HG02938 (cell line): ENCODE measurements around the gene CRABP1.
"Not testable (repeated sequence)": the region's sequence is repeated elsewhere in the genome, so short reads cannot be mapped to it uniquely, and the experiment has no call there.

ENCODE experiments used
- ATAC-seq: cut with Tn5 transposase; IDR thresholded peaks from one replicate; pipeline ENCODE4 v1.9.1; 2021; ENCODE audit warnings: mild to moderate bottlenecking, moderate library complexity; ENCODE audit not compliant: unreplicated experiment

CRABP1 gene

DNA sequence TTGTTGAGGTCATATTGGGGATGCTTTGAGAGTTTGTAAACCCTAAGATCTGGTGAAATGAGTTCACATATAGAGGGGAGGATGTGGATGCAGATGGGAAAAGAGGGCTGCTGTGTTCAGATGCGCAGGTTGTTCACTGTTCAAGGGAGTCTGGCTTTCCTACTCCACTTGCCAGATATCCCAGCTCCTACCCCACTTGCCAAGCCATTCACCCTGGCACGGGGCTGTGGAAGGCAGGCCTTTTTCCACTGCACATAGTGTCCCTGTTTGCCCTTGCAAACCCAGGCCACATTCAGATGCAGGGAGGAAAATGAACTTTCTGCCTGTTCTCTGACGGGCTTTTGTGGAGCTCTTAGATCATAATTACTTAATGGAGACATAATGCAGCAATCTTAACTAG lies 29.0 kb downstream of the CRABP1 start:
- no peak for ATAC-seq

DNA sequence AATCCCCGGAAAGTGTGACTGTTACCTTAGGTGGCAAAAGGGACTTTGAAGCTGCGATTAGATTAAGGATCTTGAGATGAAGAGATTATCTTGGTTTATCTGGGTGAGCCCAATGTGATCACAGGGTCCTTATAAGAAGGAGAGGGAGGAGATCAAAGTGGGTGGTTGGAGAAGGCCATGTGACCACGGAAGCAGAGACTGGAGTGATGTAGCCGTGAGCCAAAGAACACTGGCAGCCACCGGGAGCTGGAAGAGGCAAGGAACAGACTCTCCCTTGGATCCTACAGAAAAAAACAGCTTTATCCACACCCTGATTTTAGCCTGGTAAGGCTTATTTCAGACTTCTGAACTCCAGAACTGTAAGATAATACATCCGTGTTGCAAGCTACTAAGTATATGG lies 29.9 kb downstream of the CRABP1 start:
- ATAC-seq, result no peak

DNA sequence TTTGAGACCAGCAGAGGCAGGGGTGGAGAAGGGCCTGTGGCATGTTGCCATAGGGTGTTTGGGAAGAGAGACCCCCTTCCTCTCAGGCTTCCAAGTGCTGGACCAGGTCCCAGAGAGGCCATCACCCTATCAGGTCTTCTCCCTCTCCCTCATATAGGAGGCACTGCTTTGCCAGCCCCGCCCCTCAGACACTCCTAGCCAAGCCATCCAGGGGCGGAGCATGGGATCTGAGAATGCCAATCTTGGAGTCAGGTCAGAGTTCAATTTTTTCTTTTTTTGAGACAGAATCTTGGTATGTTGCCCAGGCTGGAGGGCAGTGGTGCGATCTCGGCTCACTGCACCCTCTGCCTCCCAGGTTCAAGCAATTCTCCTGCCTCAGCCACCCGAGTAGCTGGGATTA lies 32.7 kb downstream of the CRABP1 start:
- no peak for ATAC-seq

DNA sequence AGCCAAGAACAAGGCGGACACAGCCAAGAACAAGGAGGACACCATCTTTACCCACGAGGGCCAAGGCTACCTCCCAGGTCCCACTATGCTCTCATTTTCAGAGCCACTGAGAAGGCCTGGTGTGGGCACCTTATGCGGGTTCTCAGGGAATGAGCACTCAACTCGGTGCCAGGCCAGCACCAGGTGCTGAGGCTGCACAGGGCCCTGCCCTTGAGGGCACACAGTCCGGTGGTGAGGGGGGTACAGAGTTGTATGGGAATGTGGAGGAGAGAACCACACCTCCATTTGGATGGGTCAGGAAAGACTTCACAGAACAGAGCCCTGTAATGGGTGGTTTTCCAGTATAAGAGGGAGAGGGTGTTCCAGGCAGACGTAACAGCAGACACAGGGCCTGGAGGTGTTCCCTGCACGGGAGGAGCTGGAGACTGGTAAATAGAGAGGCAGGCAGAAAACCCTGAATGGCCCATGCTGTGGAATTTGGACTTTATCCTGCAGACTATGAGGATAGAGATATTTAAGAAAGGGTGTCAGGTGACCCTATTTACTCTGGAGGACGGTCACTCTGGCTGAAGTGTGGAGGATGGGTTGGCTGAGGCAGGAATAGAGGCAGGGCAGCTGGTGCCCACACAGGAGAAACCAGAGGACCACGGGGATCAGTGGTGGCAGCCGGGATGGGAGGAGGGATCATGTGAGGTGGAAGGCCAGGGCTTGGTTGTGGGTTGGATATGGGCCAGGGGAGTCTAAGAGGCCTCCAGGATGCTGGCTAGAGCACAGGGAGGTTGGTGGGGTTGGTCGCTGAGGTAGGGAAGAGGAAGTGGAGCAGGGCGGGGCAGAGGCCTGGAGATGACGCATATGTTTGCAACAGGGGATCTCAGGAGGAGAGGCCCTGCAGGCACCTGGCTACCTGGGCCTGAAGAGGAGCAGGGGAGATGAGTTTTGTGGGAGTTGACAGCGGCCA lies 34.6 kb downstream of the CRABP1 start:
- ATAC-seq, result no peak

DNA sequence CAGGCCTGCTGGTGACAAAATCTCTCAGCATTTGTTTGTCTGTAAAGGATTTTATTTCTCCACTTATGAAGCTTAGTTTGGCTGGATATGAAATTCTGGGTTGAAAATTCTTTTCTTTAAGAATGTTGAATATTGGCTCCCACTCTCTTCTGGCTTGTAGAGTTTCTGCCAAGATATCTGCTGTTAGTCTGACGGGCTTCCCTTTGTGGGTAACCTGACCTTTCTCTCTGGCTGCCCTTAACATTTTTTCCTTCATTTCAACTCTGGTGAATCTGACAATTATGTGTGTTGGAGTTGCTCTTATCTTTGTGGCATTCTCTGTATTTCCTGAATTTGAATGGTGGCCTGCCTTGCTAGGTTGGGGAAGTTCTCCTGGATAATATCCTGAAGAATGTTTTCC lies 40.0 kb downstream of the CRABP1 start:
- ATAC-seq, result not testable (repeated sequence)

DNA sequence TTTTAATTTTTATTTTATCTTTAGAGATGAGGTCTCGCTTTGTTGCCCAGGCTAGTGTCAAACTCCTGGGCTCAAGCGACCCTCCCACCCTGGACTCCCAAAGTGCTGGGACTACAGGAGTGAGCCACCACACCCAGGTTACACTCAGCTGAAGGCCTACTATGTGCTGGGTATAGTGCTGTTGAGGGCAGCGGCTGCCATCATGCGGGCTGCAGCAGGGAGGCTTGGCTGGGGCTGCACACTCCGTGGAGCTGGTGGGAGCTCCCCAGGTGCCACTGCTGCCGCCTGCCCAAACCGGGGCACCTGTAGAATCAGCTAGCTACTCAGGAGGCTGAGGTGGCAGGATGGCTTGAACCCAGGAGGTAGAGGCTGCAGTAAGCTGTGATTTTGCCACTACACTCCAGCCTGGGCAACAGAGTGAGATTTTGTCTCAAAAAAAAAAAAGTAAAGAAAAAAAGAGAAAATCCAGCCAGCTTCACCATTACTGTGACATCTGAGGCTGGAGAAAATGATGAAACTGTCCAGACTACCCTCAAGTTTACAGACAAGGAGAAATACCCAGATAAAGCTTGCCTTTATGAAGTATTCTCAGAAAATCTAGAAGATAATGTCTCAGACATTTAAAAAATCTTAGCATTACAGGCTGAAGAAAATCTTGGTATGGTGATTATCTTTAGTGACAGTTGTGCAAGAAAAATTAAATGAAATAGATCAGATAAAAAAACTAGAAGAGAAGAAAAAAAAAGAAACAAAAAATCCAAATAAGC lies 42.1 kb downstream of the CRABP1 start:
- ATAC-seq, result no peak

DNA sequence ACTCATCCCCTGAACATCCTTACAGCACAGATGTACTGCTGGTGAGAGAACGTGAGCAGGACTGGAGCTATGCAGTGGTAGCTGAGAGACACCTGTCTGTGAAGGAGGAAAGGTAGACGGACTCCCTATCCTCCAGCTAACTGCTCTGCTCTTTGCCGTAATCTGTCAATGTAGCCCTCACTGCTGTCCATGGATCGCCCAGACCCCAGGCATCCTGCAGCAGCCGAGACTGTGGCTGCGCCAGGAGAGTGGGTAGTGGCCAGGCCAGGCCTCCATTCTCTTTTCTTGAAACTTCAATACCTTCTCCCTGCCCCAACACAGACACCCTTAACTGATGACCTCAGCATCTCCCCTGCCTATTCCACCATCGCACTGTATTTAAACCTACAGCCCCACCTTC lies 44.5 kb downstream of the CRABP1 start:
- no peak for ATAC-seq

DNA sequence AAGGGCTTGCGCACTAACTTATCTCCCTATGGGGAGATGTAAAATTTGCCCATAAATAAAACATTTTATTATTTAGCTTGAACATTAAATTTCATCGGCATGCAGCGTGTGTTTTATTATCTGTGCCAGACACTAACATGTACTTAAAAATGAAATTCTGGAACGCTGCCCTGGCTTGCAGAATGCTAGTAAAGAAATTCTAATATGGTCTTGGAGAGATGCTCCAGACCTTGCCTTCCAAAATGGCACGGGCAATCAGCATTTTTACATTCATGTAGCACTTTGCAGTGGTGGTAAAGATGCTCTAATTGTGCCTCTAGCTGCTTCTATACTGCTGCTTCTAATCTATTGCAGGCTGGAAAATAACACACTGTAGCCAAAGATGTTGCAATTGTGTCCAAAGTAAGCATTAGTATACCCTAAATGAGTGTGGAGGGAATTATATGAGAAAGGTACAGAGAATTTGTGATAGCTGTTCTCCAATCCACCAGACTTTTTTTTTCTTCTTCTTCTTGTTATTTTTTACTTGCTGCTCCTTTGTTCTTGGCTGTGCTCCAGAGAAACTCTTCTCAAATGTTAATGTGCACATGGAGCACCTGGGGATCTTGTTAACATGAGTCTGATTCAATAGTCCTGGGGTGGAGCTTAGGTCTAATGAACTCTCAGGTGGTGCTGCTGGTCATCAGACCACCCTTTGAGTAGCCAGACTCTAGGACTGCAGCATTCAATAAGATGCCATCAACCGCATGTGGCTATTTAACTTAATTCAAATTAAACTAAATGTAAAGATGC lies 47.3 kb downstream of the CRABP1 start:
- ATAC-seq, result no peak

DNA sequence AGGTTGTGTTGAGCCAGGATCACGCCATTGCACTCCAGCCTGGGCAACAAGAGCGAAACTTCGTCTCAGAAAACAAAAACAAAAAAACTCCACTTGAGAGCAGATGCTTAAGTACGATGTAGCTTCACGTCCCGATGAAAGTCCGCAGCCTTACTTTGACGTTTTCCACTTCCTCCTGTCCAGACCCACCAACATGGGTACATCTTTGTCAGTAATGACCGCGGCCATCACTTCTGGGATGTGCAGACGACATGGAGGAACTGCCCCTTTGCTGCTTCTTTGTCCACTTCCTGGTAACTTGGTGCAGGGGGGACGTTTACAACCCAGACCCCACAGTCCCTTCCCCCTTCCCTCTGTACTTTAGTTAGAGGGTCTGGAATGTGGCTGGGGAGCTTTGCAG lies 48.7 kb downstream of the CRABP1 start:
- no peak for ATAC-seq

DNA sequence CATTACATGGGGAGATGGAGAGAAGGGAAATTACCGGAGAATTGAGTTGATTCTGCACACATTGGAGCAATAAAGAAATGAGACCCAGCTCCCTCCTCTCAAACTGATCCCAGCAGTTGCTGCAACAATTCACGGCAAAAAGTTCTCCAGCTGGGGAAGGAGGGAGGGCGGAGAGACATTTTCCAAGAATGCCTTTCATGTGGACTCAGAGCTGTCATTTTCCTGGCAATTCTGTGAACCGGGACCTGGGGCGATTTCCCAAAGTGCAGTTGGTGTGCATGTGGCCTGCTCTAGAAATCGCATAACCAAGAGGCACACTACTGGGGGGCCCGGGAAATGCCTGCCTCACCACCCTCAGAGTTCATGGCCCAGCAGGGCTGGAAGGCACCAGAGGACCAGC lies 49.2 kb downstream of the CRABP1 start:
- no peak for ATAC-seq

DNA sequence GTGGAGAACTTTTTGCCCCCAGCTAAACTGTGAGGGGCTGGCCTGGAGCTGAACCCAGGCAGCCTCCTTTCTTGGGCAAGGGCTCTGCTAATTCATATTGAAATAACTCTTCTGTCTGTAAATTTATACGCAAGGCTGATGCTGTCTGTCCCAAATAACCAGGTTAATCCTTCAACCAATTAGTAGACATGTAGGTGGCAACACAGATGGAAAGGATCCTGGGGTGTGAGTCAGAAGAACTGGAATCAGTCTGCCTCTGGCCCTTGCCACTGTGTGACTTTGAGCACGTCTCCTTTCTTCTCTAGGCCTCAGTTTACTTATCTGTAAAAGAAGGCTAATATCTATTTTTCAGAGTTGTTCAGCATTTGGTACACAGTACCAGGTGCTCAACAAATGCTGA lies 49.6 kb downstream of the CRABP1 start:
- no peak for ATAC-seq

DNA sequence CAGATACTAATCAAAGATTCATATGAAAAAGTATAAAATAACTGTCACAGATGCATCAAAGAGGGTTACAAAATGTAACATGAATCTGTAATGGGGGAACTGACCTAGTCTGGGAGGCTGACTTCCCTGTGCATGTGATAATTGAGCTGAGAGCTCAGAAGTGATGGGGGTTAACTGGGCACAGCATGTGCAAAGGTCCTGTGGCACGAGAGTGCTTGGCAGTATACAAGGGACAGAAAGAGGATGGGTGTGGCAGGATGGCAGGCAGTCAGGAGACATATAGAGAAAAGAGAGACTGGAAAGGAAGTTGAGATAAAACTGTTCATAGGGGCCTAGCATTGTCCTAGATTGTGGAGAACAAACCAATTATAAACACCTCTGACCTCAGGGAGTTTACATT lies 50.1 kb downstream of the CRABP1 start:
- ATAC-seq, result no peak

DNA sequence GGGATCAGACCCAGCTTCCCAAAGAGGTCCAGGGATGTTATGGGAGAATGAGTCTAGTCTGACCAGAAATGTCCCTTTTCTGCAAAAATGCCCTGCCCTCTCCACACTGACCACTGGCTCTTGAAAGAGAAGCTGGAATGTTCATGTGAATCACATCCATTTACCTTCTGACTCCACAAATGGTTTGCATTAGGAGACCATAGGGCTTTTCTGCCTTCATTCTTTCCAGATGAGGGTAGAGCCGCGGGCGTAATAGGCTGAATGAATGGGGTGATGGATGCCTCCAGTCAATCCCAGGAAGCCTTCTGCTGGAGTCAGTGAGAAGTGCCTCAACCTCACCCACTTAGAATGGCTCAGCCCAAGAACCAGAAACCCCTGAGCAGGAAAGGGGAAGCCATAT lies 50.7 kb downstream of the CRABP1 start:
- ATAC-seq, result no peak

DNA sequence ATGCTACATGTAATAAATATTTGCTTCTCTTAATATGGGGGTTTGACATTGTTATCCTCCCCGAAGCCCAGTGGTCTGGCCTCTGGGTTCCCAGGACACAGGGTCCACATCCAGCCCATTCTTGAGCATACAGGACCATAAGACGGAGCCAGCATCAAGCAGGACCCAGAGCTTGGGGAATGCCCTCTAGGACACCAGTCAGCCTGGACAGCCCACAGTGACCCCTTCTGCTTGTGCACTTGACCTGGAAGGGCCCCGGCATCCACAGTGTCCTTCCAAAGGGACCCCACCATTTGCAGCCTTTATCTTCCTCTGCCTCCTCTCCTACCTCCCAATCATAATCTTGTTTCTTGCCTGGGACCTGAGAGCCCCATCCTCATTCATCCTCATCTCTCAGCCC lies 51.6 kb downstream of the CRABP1 start:
- ATAC-seq, result no peak

DNA sequence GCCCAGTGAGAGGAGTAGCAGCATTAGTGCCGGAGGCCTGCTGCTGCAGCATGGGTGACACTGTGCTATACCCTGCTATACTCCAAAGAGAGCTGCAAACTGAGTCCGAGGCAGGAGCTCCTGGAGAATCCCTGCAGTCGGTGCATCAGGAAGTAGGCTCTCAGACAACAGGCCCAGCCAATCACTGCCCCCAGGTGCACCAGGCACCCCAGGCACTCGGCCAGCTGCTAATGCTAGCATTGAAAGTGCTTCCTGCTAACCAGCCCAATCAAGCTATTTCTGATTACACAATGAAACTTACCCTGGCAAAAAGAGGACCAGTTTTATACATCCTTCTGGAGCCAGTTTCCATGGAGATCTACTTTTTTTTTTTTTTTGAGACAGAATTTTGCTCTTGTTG lies 52.3 kb downstream of the CRABP1 start:
- ATAC-seq, result no peak

DNA sequence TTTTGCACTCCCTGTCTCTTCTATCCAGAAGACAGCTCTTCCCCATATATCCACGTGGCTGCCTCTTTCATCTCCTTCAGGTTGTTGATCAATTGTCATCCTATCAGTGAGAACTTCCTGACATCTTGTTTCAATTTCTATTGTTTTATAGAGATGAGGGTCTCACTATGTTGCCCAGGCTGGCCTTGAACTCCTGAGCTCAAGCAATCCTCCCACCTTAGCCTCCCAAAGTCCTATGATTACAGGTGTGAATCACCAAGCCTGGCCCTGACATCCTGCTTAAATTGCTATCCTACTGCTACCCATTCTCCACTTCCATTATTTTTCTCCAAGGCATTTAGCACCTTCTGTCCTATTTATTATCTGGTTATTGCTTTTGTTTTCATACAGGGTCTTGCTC lies 53.0 kb downstream of the CRABP1 start:
- ATAC-seq, result no peak

DNA sequence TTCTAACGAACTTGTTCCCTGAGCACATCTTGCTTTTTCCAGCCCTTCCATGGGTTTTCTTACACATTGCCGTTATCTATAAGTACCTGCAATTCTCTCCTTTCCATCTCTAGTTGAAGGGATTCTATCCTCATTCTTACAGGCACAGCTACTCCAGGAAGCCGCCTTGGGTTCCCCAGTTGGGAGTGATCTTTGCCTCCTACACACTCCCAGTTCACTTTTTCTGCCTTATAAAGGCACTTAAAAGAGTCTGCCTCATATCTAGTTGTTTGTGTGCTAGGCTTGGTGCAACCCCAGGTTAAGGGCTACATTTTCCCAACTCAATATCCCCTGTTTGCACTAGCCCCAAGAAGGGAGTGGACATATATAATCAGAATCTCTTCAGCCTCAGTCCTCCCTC lies 53.9 kb downstream of the CRABP1 start:
- no peak for ATAC-seq

DNA sequence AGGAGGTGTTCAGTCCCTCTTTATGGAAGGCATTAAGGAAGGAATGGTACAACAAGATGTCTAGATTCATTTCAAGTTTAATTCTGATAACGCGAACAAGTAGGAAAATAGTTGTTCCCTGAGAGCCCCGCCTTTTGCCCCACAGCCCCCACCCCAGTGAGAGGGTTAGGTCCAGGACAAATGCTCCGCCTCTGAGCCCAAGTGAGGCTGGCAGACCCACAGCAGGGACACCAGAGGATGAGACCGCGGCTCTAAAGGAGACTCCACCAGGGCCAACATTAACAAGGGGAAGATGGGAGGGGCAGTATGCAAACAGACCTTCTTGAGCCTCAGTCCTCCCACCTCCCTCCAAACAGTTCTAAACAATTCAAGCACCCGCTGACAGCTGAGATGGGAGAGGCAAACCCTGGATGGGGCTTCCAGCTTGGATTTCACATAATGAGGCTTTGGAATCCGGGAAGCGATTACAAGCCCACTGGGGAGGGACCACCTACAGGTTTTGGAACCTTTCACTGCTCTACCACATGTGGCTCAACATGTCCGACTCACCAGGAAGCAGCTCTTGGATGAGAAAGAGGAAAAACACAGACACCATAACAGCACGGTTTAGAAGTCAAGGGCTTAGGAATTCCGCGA lies 54.9 kb downstream of the CRABP1 start:
- ATAC-seq, result no peak

DNA sequence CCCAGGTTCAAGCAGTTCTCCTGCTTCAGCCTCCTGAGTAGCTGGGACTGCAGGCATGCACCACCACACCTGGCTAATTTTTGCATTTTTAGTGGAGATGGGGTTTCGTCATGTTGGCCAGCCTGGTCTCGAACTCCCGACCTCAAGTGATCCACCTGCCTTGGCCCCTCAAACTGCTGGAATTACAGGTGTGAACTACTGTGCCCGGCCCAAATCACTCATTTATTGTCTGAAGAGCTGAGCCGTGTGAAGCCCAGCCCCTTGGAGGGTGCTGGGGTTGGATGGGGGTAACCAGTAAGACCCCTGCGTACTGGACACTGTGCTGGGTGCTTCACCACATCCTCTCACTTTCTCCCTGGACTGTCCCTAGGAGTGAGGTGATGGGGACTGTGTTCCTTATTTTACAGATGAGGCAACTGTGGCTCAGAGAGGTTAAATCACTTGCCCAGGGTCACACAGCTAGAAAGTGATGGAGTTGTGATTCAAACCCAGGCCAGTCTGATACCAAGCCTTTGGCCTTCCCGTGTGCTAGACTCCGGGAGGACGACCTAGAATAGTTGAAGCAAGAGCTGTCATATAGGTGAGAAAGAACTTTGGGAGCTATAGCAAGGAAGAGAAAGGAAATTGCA lies 56.1 kb downstream of the CRABP1 start:
- no peak for ATAC-seq

DNA sequence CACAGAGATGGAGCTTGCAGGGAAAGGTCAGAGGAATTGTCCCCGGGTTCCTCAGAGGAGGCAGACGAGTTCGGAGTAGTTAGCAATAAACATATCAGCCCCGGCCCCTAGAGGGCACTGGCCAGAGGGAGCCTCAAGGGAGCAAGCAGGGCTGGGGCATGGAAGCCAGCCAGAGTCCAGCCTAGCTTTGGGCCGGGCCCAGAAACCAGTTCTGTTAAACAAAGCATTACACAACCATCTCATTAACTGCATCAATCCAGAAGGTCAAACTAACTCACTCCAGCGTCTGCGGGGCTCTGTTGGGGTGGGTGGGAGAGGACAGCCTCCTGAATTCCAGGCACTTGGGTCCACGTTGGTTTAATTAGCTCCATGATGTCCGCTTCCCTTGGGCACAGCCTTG lies 56.8 kb downstream of the CRABP1 start:
- no peak for ATAC-seq
